ENCODE data around the gene RHBDL1. TPM values are rescaled to one million over a fixed set of nuclear protein-coding genes. Genes with fewer than 3 reads are reported as not detected.
A peak's percentile ranks its signal among the peaks of the same experiment; 100 is the strongest.

RHBDL1 gene
- total RNA-seq, 4 donors from 2014 or later: 1.2 to 8.9 (median 3.9) TPM

DNA sequence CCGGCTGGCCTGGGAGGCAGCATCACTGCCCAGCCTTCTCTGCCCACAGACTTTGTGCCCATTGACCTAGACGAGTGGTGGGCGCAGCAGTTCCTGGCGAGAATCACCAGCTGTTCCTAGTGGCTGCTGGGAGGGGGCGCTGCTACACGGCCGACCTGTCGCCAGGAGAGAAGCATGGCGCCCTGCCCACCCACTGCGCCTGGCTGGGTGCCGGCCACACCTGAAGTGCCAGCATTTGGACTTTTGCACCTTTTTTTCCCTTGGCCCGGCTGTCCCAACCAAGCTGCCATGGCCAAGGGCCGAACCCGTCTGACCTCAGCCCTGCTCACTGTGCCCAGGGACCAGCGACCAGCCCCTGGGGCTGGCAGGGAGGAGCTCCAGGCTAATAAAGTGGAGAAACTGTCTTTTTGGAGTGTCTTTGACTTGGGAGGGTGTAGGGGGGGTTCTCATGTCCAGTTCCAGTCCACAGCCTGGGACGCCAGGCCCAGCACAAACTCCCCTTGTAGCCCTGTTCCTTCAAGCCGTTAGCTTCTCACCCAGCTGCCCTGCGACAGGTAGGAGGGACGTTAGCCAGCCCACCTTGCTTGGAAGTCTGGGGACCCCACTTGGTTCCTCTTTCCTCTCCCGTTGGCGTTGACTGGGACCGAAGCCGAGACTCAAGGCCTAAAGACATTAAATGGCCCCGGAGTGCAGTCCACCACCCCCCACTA, 27.2 kb upstream of the RHBDL1 start:
- H3K4me1 ChIP-seq: peaks cover 51% of the 10 kb centered on the region

DNA sequence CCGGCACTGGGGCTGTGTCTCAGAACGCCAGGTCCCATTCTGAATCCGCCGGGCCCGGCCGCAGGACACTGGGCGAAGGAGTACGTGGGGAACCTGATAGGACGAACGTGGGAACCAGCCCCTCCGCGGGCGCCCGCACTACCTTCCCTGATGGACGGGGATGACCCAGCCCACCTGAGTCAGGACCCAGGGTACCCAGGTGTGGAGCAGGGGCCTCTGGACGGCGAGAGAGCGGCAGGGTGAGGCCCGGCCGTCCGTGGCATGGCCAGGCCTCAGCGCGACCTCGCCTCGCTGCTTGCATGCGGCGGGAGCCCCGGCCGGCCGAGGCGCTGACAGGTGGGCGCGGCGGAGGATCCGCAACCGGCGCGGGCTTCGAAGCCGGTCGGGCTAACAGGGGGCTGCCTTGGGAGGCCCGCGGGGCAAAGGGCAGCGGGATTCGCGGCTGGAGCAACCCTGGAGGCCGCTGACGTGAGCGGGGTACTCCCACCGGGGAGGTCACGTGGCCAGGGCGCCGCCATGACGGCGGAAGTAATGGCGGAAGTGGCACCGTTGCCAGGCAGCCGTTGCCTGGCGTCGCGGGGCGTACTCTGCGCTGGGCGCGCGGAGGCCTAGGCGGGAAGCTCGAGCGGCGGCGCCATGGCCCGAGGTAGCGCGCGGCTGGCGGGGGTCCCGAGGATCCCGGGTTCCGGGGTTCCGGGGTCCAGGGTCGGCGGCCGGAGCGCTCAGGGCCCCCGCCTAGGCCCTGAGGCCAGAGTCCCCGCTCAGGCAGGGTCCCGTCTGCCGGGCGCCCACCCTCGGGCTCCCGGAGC, 26.5 kb upstream of the RHBDL1 start, which contains the start of gene WDR90:
WDR90 (plus strand) TSS at position 585 of the 809 bp plus-strand sequence; CDS start at position 637, 52 bp downstream.
- peak; percentile 96 to 97 for DNase-seq (ENCODE audit: low spot score in 2 of 2)
- TF ChIP-seq, protein P1, sequence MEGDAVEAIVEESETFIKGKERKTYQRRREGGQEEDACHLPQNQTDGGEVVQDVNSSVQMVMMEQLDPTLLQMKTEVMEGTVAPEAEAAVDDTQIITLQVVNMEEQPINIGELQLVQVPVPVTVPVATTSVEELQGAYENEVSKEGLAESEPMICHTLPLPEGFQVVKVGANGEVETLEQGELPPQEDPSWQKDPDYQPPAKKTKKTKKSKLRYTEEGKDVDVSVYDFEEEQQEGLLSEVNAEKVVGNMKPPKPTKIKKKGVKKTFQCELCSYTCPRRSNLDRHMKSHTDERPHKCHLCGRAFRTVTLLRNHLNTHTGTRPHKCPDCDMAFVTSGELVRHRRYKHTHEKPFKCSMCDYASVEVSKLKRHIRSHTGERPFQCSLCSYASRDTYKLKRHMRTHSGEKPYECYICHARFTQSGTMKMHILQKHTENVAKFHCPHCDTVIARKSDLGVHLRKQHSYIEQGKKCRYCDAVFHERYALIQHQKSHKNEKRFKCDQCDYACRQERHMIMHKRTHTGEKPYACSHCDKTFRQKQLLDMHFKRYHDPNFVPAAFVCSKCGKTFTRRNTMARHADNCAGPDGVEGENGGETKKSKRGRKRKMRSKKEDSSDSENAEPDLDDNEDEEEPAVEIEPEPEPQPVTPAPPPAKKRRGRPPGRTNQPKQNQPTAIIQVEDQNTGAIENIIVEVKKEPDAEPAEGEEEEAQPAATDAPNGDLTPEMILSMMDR (IDR thresholded peaks at IDR 0.05): no peak
- peak in 1 of 2 donors; percentile 17 for TF ChIP-seq POLR2A (IDR thresholded peaks at IDR 0.05)
- peak in 2 of 3 donors; percentile 85 to 93 for TF ChIP-seq POLR2AphosphoS5 (IDR thresholded peaks at IDR 0.05)
- no peak for TF ChIP-seq EP300 (IDR thresholded peaks at IDR 0.05)
- WGBS: 0% methylated on average over 26 of the region's 91 CpGs
- peaks cover 12% of the 10 kb centered on the region for H3K36me3 ChIP-seq
- peaks cover 51% of the 10 kb centered on the region for H3K4me1 ChIP-seq
- H3K27ac ChIP-seq: peak within 1 kb of the TSS; percentile 64
- no peaks in the 10 kb centered on the region for H3K9me3 ChIP-seq
- H3K27me3 ChIP-seq: no peaks in the 10 kb centered on the region
- H3K4me3 ChIP-seq: peak within 1 kb of the TSS; percentile 73

More for the DNA sequence above, 27.2 kb upstream of the RHBDL1 start:
- peak overlapping the region; percentile 73 for H3K4me3 ChIP-seq
- TF ChIP-seq EP300 (IDR thresholded peaks at IDR 0.05) (no peak), POLR2A (IDR thresholded peaks at IDR 0.05) (no peak), POLR2AphosphoS5 (IDR thresholded peaks at IDR 0.05) (no peak)
- TF ChIP-seq, protein P1 (IDR thresholded peaks at IDR 0.05): peak; percentile 21 to 40
- DNase-seq (ENCODE audit: low spot score in 2 of 2): no peak
- no peaks in the 10 kb centered on the region for H3K9me3 ChIP-seq
- no peaks in the 10 kb centered on the region for H3K27me3 ChIP-seq
- WGBS: 12% methylated on average over 7 of the region's 24 CpGs
- H3K27ac ChIP-seq: peak overlapping the region; percentile 64
- peaks cover 6% of the 10 kb centered on the region for H3K36me3 ChIP-seq

DNA sequence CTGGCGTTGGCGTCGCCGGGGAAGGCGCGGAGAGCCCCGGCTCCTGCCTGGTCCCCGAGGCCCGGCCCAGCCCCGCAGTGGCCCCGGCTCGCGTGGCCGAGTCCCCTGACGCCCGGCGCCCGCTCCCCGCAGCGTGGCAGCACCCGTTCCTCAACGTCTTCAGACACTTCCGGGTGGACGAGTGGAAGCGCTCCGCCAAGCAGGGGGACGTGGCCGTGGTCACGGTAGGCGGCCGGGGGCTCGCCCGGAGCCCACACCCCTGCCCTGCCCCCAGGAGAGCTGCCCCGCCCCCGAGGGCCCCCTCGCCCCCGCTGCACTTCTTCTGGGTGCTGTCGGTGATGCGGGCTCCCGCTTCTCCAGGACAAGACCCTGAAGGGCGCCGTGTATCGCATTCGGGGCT, 25.8 kb upstream of the RHBDL1 start:
- Histone ChIP-seq H3K27ac (peak overlapping the region; percentile 64), H3K4me3 (peak overlapping the region; percentile 73), H3K4me1 (peaks cover 51% of the 10 kb centered on the region), H3K9me3 (no peaks in the 10 kb centered on the region), H3K36me3 (peaks cover 12% of the 10 kb centered on the region), H3K27me3 (no peaks in the 10 kb centered on the region)
- WGBS: no CpG with 5 or more reads among the region's 44 CpGs
- DNase-seq (ENCODE audit: low spot score in 2 of 2): no peak
- no peak for TF ChIP-seq POLR2A (IDR thresholded peaks at IDR 0.05)

DNA sequence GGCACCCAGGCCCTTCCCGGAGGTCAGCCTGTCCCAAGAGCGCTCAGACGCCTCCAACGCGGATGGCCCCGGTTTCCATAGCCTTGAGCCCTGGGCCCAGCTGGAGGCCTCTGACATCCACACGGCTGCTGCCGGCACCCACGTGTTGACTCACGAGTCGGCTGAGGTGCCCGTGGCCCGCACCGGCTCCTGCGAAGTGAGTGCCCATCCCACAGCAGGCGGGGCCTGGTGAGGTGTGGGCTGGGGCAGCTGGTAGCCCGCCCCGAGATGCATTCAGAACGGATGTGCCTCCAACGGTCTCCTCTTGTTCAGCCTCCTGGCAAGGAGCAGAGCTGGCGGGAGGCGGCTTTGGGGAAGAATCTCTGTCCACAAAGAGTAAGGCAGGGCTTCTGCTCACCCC, 23.6 kb upstream of the RHBDL1 start:
- 100% methylated on average over 1 of the region's 22 CpGs for WGBS
- DNase-seq (ENCODE audit: low spot score in 2 of 2): no peak
- Histone ChIP-seq H3K4me3 (no peak overlapping the region), H3K36me3 (peaks cover 33% of the 10 kb centered on the region), H3K4me1 (peaks cover 38% of the 10 kb centered on the region), H3K9me3 (no peaks in the 10 kb centered on the region), H3K27me3 (no peaks in the 10 kb centered on the region), H3K27ac (no peak overlapping the region)
- TF ChIP-seq EP300 (IDR thresholded peaks at IDR 0.05): no peak
- TF ChIP-seq, protein P1 (IDR thresholded peaks at IDR 0.05): no peak
- TF ChIP-seq POLR2AphosphoS5 (IDR thresholded peaks at IDR 0.05): no peak
- no peak for TF ChIP-seq POLR2A (IDR thresholded peaks at IDR 0.05)

DNA sequence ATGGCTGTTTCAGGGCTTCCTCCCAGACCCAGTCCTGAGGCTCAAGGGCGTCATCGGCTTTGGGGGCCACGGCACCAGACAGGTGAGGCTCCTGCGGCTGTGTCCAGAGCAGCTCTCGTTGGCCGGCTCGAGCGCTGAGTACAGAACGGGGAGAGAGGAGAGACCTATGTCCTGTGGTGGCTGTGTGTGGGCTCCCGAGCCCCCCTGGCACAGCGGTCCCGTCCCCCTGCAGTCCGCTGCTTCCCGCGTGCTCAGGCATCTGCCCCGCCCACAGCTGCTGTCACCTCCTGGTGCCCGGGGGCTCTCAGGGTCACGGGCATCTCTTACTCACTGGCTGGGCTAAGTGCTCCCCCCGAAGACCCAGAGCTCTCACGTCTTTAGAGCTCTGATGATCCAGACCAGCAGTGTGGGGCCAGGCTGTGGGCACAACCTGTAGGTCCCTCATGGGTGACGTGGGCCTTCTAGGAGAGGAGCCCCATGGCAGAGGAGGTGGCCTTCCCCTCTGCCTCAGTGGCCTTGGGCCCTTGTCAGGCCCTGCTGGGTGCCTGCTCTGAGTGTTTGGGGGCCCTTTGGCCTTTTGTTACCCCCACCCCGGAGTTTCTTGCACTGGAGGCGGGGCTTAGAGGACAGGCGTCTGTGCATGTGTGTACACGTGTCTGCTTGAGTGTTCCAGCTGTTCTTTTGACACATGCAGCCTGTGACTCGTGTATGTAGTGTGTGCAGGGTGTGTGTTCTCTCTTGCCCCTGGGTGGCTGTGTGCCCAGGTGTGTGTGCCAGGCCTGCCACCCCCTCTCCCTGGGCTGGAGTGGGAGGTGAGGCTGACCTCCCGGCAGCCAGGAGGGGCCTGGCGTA, 22.8 kb upstream of the RHBDL1 start:
- Histone ChIP-seq H3K36me3 (peaks cover 41% of the 10 kb centered on the region), H3K4me1 (peaks cover 30% of the 10 kb centered on the region), H3K27ac (no peak overlapping the region), H3K27me3 (no peaks in the 10 kb centered on the region), H3K4me3 (no peak overlapping the region), H3K9me3 (no peaks in the 10 kb centered on the region)
- 33% methylated on average over 1 of the region's 28 CpGs for WGBS
- DNase-seq (ENCODE audit: low spot score in 2 of 2): no peak
- TF ChIP-seq POLR2AphosphoS5 (IDR thresholded peaks at IDR 0.05): no peak
- no peak for TF ChIP-seq POLR2A (IDR thresholded peaks at IDR 0.05)
- TF ChIP-seq, protein P1 (IDR thresholded peaks at IDR 0.05): no peak
- TF ChIP-seq EP300 (IDR thresholded peaks at IDR 0.05): no peak
